Hepatocyte (in vitro differentiated cells): ENCODE data around the gene OBSL1. TPM values are rescaled to one million over a fixed set of nuclear protein-coding genes. Genes with fewer than 3 reads are reported as not detected.

Experiments
- DNase-seq: peaks from one replicate; pipeline ENCODE4 v3.0.0-alpha.2; 2016; ENCODE audit warnings: low spot score
- H2AFZ ChIP-seq: fragments of 200-600 bp; sonication (generic); 2 replicates; pipeline ENCODE4 v1.6.0; 2016; ENCODE audit warnings: antibody characterized with exemption, mild to moderate bottlenecking
- H3K27ac ChIP-seq: fragments of 200-600 bp; sonication (generic); 2 replicates; pipeline ENCODE4 v1.5.1; 2016; ENCODE audit warnings: mild to moderate bottlenecking
- H3K27me3 ChIP-seq: fragments of 200-600 bp; sonication (generic); 2 replicates; pipeline ENCODE4 v1.6.1; 2016
- H3K36me3 ChIP-seq: fragments of 200-600 bp; sonication (generic); replicated peaks from 2 replicates; pipeline ENCODE4 v1.5.1; 2016; ENCODE audit warnings: low read depth; ENCODE audit not compliant: insufficient read depth
- H3K4me1 ChIP-seq: fragments of 200-600 bp; sonication (generic); 2 replicates; pipeline ENCODE4 v1.5.1; 2016; ENCODE audit warnings: mild to moderate bottlenecking, moderate library complexity; ENCODE audit not compliant: insufficient read depth
- H3K4me2 ChIP-seq: fragments of 200-600 bp; sonication (generic); 2 replicates; pipeline ENCODE4 v1.6.0; 2016
- H3K4me3 ChIP-seq: fragments of 200-600 bp; sonication (generic); 2 replicates; pipeline ENCODE4 v1.5.1; 2016; ENCODE audit warnings: mild to moderate bottlenecking
- H3K79me2 ChIP-seq: fragments of 200-600 bp; sonication (generic); 2 replicates; pipeline ENCODE4 v1.6.0; 2017; ENCODE audit warnings: mild to moderate bottlenecking
- H3K9me2 ChIP-seq: fragments of 200-600 bp; sonication (generic); replicated peaks from 2 replicates; pipeline ENCODE4 v1.6.0; 2017; ENCODE audit warnings: mild to moderate bottlenecking; ENCODE audit not compliant: insufficient read depth
- H3K9me3 ChIP-seq: fragments of 200-600 bp; sonication (generic); 2 replicates; pipeline ENCODE4 v1.5.1; 2016; ENCODE audit warnings: low read depth, mild to moderate bottlenecking
- H4K20me1 ChIP-seq: fragments of 200-600 bp; sonication (generic); 2 replicates; pipeline ENCODE4 v1.6.0; 2016; ENCODE audit warnings: mild to moderate bottlenecking; ENCODE audit not compliant: insufficient read depth, poor library complexity, severe bottlenecking
- CTCF ChIP-seq: fragments of 200-600 bp; sonication (generic); IDR thresholded peaks from 2 replicates; pipeline ENCODE4 v1.5.1; 2016; ENCODE audit warnings: antibody characterized with exemption, mild to moderate bottlenecking; ENCODE audit not compliant: poor library complexity
- EZH2 ChIP-seq: fragments of 200-600 bp; sonication (generic); IDR thresholded peaks from 2 replicates; pipeline ENCODE4 v1.6.1; 2016; ENCODE audit warnings: antibody characterized with exemption, mild to moderate bottlenecking, borderline replicate concordance
- EZH2phosphoT487 ChIP-seq: fragments of 200-600 bp; sonication (generic); IDR thresholded peaks from one replicate; pipeline ENCODE4 v1.6.1; 2018; ENCODE audit warnings: antibody characterized with exemption, mild to moderate bottlenecking, low read depth, moderate library complexity; ENCODE audit not compliant: unreplicated experiment, severe bottlenecking
- WGBS: methylation state at CpG from one replicate; pipeline ENCODE4 v1.1.6; 2016; ENCODE audit warnings: low lambda C conversion rate; ENCODE audit errors: missing lambda C conversion rate; 5-methylcytosine and 5-hydroxymethylcytosine counted together
- polyA plus RNA-seq: library from polyadenylated mRNA; unstranded; fragments of >200 nt; fragmentation: Nextera tagmentation; extraction: Ambion mirVana; gene quantifications from 2 replicates; pipeline ENCODE4 v1.2.1, GENCODE V29; 2016
- total RNA-seq: library from RNA; depleted of rRNA; stranded (reverse); fragments of >200 nt; gene quantifications from 2 replicates; pipeline ENCODE4 v1.2.3, GENCODE V29; 2014

Gene OBSL1
- total and polyA plus RNA-seq, 2 experiments from 2014 or later, result 61.0 to 84.6 TPM

DNA sequence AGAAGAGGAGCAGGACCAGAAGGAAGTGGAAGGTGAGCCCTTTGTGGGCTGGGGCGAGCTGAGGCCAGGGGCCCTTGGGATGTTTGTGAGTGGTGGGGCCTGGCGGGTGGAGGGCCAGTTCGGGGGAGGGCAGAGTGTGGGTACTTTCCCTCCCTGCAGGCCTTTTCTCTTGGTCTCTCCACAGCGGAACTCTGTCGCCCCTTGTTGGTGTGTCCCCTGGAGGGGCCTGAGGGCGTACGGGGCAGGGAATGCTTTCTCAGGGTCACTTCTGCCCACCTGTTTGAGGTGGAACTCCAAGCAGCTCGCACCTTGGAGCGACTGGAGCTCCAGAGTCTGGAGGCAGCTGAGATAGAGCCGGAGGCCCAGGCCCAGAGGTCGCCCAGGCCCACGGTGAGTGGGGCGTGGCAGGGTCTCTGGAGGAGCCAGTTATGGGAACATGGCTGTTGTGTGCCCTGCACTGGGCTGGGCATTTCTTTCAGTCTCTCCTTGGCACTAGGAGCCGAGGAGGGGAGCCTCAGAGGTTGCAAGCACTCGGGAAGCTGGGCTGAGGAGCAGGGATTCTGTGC lies 37.1 kb upstream of the OBSL1 start:
- Histone ChIP-seq H3K27me3 (no peaks in the 10 kb centered on the region), H3K79me2 (no peaks in the 10 kb centered on the region), H3K4me1 (no peaks in the 10 kb centered on the region), H3K9me2 (no peaks in the 10 kb centered on the region), H3K4me3 (no peak overlapping the region), H3K36me3 (no peaks in the 10 kb centered on the region), H4K20me1 (no peaks in the 10 kb centered on the region), H2AFZ (no peak overlapping the region), H3K4me2 (no peak overlapping the region), H3K9me3 (no peaks in the 10 kb centered on the region), H3K27ac (no peak overlapping the region)
- DNase-seq, result no peak
- no peak for TF ChIP-seq EZH2
- no peak for TF ChIP-seq EZH2phosphoT487
- no peak for TF ChIP-seq CTCF
- 87% methylated on average over 15 of the region's 15 CpGs for WGBS

- H3K4me3 ChIP-seq, result no peak overlapping the region
- H3K27ac ChIP-seq, result no peak overlapping the region
- no peaks in the 10 kb centered on the region for H3K36me3 ChIP-seq
- no peak overlapping the region for H2AFZ ChIP-seq
- H3K4me1 ChIP-seq, result no peaks in the 10 kb centered on the region
- no peak for DNase-seq
- no peak overlapping the region for H3K4me2 ChIP-seq
- no peaks in the 10 kb centered on the region for H3K9me2 ChIP-seq
- TF ChIP-seq EZH2 (no peak), EZH2phosphoT487 (no peak), CTCF (no peak)
- no peaks in the 10 kb centered on the region for H4K20me1 ChIP-seq
- H3K9me3 ChIP-seq, result no peaks in the 10 kb centered on the region
- no peaks in the 10 kb centered on the region for H3K79me2 ChIP-seq
- H3K27me3 ChIP-seq, result no peaks in the 10 kb centered on the region
- WGBS, result 97% methylated on average over 15 of the region's 15 CpGs
Observed at GRCh38 chr2:219607931-219608330, 36.6 kb upstream of the OBSL1 start.

GRCh38 chr2:219605607-219605954 lies 34.2 kb upstream of the OBSL1 start:
- Histone ChIP-seq H3K36me3 (no peaks in the 10 kb centered on the region), H4K20me1 (no peaks in the 10 kb centered on the region), H3K4me2 (no peak overlapping the region), H3K79me2 (no peaks in the 10 kb centered on the region), H3K4me3 (no peak overlapping the region), H3K9me3 (no peaks in the 10 kb centered on the region), H3K27me3 (no peaks in the 10 kb centered on the region), H3K9me2 (no peaks in the 10 kb centered on the region), H3K27ac (no peak overlapping the region), H2AFZ (no peak overlapping the region), H3K4me1 (no peaks in the 10 kb centered on the region)
- WGBS, result 90% methylated on average over 5 of the region's 6 CpGs
- TF ChIP-seq CTCF (no peak), EZH2phosphoT487 (no peak), EZH2 (no peak)
- DNase-seq, result no peak

GRCh38 chr2:219603771-219604170 lies 32.4 kb upstream of the OBSL1 start:
- Histone ChIP-seq H2AFZ (no peak overlapping the region), H3K9me2 (no peaks in the 10 kb centered on the region), H3K4me3 (no peak overlapping the region), H4K20me1 (no peaks in the 10 kb centered on the region), H3K4me1 (no peaks in the 10 kb centered on the region), H3K4me2 (no peak overlapping the region), H3K36me3 (no peaks in the 10 kb centered on the region), H3K79me2 (peaks cover 4% of the 10 kb centered on the region), H3K9me3 (no peaks in the 10 kb centered on the region), H3K27me3 (no peaks in the 10 kb centered on the region), H3K27ac (no peak overlapping the region)
- no peak for TF ChIP-seq EZH2phosphoT487
- TF ChIP-seq CTCF, result no peak
- TF ChIP-seq EZH2, result no peak
- DNase-seq, result no peak
- WGBS, result 91% methylated on average over 5 of the region's 5 CpGs
